ENCODE results near the gene RAB9A. TPM values are rescaled to one million over a fixed set of nuclear protein-coding genes. Genes with fewer than 3 reads are reported as not detected.

The RAB9A gene
- total RNA-seq, 1 donor from 2014 or later = 11.2 TPM

DNA sequence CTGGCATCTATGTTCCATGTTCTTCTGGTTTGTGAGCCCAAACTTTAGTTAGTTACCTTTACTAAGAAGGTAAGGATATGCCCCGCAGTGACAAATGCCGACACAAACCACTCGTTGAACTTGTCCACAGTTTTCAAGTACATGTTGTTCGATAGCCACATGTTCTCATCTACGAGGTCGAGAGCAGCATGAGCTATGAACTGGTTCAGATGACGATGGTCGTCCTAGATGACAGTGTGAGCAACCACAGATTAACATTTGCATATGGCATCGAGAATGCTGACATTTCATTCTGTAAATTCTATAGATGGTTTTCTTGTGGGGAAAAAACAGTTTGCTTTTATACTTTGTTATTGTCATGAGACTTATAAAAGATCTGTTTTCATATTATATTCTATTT is 27.5 kb downstream of the RAB9A start:
- no peaks in the 10 kb centered on the region for H3K9me3 Mint-ChIP-seq (ENCODE audit: unreplicated experiment)
- DNase-seq (ENCODE audit: low spot score) = no peak
- no peaks in the 10 kb centered on the region for H3K27me3 Mint-ChIP-seq (ENCODE audit: unreplicated experiment)
- no peaks in the 10 kb centered on the region for H3K36me3 Mint-ChIP-seq (ENCODE audit: low read depth, unreplicated experiment)
- H3K4me3 Mint-ChIP-seq (ENCODE audit: unreplicated experiment) = no peak overlapping the region
- H3K27ac Mint-ChIP-seq (ENCODE audit: unreplicated experiment) = no peak overlapping the region
- TF ChIP-seq, protein P1, sequence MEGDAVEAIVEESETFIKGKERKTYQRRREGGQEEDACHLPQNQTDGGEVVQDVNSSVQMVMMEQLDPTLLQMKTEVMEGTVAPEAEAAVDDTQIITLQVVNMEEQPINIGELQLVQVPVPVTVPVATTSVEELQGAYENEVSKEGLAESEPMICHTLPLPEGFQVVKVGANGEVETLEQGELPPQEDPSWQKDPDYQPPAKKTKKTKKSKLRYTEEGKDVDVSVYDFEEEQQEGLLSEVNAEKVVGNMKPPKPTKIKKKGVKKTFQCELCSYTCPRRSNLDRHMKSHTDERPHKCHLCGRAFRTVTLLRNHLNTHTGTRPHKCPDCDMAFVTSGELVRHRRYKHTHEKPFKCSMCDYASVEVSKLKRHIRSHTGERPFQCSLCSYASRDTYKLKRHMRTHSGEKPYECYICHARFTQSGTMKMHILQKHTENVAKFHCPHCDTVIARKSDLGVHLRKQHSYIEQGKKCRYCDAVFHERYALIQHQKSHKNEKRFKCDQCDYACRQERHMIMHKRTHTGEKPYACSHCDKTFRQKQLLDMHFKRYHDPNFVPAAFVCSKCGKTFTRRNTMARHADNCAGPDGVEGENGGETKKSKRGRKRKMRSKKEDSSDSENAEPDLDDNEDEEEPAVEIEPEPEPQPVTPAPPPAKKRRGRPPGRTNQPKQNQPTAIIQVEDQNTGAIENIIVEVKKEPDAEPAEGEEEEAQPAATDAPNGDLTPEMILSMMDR (IDR thresholded peaks at IDR 0.05; ENCODE audit: unreplicated experiment) = no peak
- no peaks in the 10 kb centered on the region for H3K4me1 Mint-ChIP-seq (ENCODE audit: unreplicated experiment)

DNA sequence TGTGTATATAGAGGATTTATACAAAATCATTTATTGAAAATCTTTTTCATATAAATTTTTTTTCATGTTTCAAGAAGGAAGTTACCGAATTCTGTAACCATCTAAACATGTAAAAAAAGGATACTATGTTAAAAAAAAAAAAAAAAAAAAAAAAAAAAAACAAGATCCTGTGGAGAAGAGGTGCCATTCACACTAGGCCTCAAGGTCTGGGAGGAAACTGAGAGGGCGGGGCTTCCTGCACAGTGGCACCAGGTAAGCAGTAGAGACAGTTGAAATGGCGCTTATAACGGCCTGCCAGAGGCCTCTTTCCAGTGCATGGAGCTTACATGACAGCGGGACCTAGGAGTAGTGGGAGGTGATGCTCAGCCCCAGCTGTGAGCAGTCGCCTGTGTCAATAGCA is 28.0 kb downstream of the RAB9A start:
- Mint-ChIP-seq H3K27ac (ENCODE audit: unreplicated experiment) (no peak overlapping the region), H3K9me3 (ENCODE audit: unreplicated experiment) (no peaks in the 10 kb centered on the region), H3K36me3 (ENCODE audit: low read depth, unreplicated experiment) (no peaks in the 10 kb centered on the region), H3K27me3 (ENCODE audit: unreplicated experiment) (no peaks in the 10 kb centered on the region), H3K4me3 (ENCODE audit: unreplicated experiment) (no peak overlapping the region), H3K4me1 (ENCODE audit: unreplicated experiment) (no peaks in the 10 kb centered on the region)
- TF ChIP-seq, protein P1 (IDR thresholded peaks at IDR 0.05; ENCODE audit: unreplicated experiment) = no peak
- no peak for DNase-seq (ENCODE audit: low spot score)

DNA sequence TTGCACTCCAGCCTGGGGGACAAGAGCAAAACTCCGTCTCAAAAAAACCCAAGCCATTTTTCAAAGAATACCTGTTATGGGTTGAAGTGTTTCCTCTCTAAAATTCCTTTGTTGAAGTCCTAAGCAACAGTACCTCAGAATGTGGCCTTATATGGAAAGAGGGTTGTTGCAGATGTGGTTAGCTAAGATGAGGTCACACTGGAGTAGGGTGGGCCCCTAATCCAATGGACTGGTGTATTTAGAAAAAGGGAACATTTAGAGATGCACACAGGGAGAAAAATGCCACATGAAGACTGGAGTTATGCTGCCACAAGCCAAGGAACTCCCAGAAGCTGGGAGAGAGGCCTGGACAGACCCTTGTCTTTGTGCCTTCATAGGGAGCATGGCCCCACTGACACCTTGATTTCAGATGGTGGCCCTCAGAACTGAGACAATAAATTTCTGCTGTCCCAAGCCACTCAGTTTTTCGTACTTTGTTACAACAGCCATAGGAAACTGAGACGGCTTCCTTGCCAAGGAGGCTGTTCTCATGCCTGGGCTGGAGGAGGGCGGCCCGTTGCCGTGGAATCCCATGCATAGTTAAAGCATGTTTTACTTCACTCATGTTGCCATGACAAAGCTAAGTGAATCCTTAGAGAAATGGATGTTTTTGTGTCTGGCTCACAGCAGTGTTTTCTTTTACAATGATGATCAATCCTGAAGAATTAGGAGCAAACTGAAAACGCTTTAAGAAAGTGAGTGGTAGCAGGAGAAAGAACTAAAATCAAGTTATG is 29.0 kb downstream of the RAB9A start:
- no peak for DNase-seq (ENCODE audit: low spot score)
- Mint-ChIP-seq H3K36me3 (ENCODE audit: low read depth, unreplicated experiment) (no peaks in the 10 kb centered on the region), H3K9me3 (ENCODE audit: unreplicated experiment) (no peaks in the 10 kb centered on the region), H3K27ac (ENCODE audit: unreplicated experiment) (peak overlapping the region; percentile 36), H3K4me1 (ENCODE audit: unreplicated experiment) (no peaks in the 10 kb centered on the region), H3K4me3 (ENCODE audit: unreplicated experiment) (no peak overlapping the region), H3K27me3 (ENCODE audit: unreplicated experiment) (no peaks in the 10 kb centered on the region)
- TF ChIP-seq, protein P1 (IDR thresholded peaks at IDR 0.05; ENCODE audit: unreplicated experiment) = no peak

DNA sequence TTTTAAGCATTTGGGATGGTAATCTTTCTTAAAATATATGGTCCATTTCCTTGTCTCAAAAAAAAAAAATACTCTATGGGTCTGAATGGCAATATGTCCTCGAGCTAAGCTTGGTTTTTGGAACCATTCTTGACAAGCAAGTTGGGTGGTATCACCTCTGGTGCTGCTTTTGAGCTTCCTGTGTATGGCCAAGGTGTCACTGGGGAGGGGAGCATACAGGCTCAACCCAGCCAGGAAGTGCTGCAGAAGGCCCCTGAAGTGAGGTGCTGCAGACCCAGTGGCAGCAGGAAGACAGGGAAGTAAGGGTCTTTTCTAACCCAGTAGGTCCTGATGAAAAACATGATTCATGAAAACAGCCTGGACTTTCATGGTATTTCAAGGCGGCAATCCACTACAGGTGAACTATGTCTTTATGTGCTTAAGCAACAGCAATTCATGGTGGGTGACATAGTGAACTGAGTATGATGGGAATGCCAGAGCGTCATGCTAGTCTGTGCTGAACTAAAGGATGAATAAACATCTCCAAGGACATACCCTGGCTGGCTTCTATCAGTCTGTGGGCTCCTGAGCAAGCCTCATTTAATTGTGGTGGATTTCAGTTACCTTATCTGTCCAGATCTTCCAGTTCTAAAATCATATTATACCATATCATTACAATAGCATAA is 30.4 kb downstream of the RAB9A start:
- H3K4me1 Mint-ChIP-seq (ENCODE audit: unreplicated experiment) = peaks cover 5% of the 10 kb centered on the region
- no peaks in the 10 kb centered on the region for H3K9me3 Mint-ChIP-seq (ENCODE audit: unreplicated experiment)
- no peak overlapping the region for H3K4me3 Mint-ChIP-seq (ENCODE audit: unreplicated experiment)
- no peak for DNase-seq (ENCODE audit: low spot score)
- peak overlapping the region; percentile 18 for H3K27ac Mint-ChIP-seq (ENCODE audit: unreplicated experiment)
- H3K36me3 Mint-ChIP-seq (ENCODE audit: low read depth, unreplicated experiment) = peaks cover 10% of the 10 kb centered on the region
- TF ChIP-seq, protein P1 (IDR thresholded peaks at IDR 0.05; ENCODE audit: unreplicated experiment) = no peak
- H3K27me3 Mint-ChIP-seq (ENCODE audit: unreplicated experiment) = peaks cover 2% of the 10 kb centered on the region

DNA sequence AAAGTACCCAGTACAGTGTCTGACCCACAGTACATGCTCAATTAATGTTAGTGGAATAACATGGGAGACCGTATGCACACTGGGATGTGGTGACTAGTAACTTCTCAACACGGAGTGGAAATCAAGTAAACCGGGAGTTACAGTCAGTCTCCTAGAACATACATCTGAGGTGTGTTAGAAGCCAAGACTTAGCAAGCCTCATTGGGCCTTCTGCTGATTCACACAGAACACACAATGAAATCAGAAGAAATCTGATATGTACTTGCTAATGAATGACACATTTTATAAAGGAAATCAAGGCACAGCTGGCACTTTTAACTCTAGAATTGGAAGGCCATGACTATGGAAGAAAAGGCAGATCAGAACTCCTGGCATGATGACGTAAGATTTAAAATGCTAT is 32.4 kb downstream of the RAB9A start:
- peaks cover 2% of the 10 kb centered on the region for H3K27me3 Mint-ChIP-seq (ENCODE audit: unreplicated experiment)
- H3K4me3 Mint-ChIP-seq (ENCODE audit: unreplicated experiment) = no peak overlapping the region
- no peak for DNase-seq (ENCODE audit: low spot score)
- peaks cover 5% of the 10 kb centered on the region for H3K4me1 Mint-ChIP-seq (ENCODE audit: unreplicated experiment)
- peaks cover 10% of the 10 kb centered on the region for H3K36me3 Mint-ChIP-seq (ENCODE audit: low read depth, unreplicated experiment)
- TF ChIP-seq, protein P1 (IDR thresholded peaks at IDR 0.05; ENCODE audit: unreplicated experiment) = no peak
- H3K27ac Mint-ChIP-seq (ENCODE audit: unreplicated experiment) = no peak overlapping the region
- no peaks in the 10 kb centered on the region for H3K9me3 Mint-ChIP-seq (ENCODE audit: unreplicated experiment)

Measured in endothelial cell (in vitro differentiated cells).